Activated CD8-positive, alpha-beta memory T cell treated with anti-CD3 and anti-CD28 coated beads, Interleukin-2, amount 50 U/mL, for 4 hours (primary cell): ENCODE measurements around the gene VPS54.
"Not testable (repeated sequence)": the region's sequence is repeated elsewhere in the genome, so short reads cannot be mapped to it uniquely, and the experiment has no call there.

ENCODE experiments used
- DNase-seq: peaks from one replicate; pipeline ENCODE4 v3.0.0-alpha.2; 2020

Gene VPS54

DNA sequence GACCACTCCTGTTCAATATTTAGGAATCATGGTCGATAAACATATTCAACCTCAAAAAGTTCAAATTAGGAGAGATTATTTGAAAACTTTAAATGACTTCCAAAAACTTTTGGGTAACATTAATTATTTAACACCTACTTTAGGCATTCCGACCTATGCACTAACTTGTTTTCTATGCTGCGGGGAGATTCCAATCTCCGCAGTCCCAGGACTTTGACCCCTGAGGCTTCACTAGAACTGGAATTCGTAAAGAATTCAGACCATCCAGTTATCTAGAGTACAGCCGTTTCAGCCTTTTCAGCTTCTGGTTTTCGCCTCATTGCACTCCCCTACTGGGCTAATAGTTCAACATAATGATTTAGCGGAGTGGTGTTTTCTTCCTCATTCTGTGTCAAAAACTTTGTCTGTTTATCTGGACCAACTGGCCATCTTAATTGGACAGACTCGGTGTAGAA lies 26.1 kb downstream of the VPS54 start:
- not testable (repeated sequence) for DNase-seq

DNA sequence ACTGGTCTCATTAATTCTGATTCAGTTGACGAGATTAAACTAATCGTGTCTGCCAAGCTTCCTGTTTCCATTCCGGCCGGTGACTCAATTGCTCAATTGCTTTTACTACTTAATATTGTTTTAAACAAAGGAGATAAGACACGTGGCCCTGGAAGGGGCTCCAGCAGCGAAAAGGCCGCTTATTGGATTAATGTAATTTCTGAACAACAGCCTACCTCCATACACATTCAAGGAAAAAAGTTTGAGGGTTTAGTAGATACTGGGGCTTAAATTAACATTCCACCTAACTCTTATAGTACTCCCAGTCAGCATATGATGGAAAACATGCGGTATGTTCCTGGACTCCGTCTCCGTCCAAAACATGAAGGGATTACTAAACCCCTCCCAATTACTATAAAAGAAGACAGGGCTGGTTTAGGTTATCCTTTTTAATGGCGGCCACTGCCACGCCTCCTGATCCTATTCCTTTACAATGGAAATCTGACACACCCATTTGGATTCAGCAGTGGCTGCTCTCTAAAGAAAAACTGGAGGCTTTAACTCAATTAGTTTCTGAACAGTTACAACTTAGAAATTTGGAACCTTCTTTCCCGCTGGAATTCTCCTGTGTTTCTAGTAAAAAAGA lies 27.1 kb downstream of the VPS54 start:
- DNase-seq = no peak

GRCh38 chr2:63991173-63991999 lies 27.8 kb downstream of the VPS54 start:
- DNase-seq = not testable (repeated sequence)

GRCh38 chr2:63990072-63990471 lies 29.2 kb downstream of the VPS54 start:
- no peak for DNase-seq

DNA sequence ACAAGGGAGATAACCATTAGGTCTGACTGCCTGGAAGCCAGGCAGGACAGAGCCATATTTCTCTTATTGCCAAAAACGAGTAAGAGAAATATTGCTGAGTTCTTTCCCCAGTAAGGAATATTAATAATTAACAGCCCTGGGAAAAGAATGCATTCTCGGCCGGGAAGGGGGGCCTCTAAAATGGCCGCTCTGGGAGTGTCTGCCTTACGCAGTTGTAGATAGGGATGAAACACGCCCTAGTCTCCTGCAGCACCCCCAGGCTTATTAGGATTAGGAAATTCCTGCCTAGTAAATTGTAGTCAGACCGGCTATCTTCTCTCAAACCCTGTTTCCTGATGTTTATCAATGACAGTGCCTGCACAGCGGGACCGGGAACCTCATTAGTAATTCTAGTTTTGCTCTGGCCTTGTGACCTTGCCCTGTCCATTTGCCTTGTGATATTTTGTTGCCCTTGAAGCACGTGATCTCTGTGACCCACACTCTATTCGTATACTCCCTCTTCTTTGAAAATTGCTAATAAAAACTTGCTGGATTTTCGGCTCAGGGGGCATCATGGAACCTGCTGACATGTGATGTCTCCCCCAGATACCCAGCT lies 30.3 kb downstream of the VPS54 start:
- not testable (repeated sequence) for DNase-seq

DNA sequence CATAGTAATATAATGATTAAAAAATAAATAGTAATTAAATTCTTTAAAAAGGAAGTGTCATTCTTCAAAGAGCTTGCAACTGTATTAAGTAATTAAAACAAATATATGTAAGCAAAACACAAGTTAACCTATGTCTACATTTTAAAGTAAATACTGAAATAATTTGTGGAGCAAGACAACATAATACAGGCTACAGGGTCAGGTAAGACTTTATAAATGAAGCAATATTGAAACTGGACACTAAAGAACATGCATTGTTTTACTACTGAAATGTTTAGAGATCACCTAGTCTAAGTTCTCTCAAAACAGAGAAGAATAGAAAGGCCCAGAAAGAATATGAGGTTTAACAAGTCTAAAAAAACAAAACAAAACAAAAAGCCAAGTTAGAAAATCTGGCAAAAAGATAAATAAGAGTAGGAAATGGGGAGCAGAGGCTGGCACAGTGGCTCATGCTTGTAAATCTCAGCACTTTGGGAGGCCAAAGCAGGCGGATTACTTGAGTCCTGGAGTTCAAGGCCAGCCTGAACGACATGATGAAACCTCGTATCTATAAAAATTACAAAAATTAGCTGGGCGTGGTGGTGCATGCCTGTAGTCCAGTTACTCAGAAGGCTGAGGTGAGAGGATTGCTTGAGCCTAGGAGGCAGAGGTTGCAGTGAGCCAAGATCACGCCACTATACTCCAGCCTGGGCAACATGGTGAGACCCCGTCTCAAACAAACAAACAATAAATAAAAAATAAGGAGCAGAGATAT lies 34.4 kb downstream of the VPS54 start:
- DNase-seq = no peak

GRCh38 chr2:63983986-63984605 lies 35.1 kb downstream of the VPS54 start:
- DNase-seq = no peak

GRCh38 chr2:63982335-63982734 lies 36.9 kb downstream of the VPS54 start:
- DNase-seq = no peak

- no peak for DNase-seq
Measured at GRCh38 chr2:63981702-63982103, 37.5 kb downstream of the VPS54 start.

DNA sequence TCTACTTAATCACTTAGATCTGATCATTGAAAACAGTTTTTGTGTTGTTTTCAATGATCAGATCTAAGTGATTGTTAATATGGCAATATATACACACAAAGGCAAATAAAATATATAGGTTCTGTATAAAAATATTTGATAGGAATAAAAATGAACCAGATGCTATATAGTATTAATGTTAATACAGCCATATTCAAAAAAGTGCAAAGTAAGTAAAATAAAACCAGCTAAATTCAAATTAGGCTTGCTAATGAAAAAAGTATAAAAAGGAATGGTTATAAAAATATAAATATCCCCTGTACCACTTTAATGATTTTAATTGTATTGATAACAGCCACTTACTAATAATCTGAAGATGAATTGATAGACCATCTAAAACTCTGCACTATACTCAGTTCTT lies 38.4 kb downstream of the VPS54 start:
- DNase-seq = no peak

- no peak for DNase-seq
Measured at GRCh38 chr2:63977904-63978303, 41.3 kb downstream of the VPS54 start.

DNA sequence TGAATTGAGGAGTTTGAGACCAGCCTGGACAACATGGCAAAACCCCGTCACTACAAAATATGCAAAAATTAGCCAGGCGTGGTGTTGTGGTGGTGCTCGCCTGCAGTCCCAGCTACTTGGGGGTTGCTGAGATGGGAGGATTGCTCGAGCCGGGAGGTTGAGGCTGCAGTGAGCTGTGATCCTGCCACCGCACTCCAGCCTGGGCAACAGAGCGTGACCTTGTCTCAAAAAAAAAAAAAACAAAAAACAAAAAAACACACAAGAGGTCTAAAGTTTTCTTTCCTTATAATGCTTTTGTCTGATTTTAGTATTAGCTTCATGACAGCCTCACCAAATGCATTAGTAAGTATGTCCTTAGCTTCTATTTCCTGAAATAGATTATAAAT lies 43.1 kb downstream of the VPS54 start:
- no peak for DNase-seq

GRCh38 chr2:63975437-63976124 lies 43.6 kb downstream of the VPS54 start:
- DNase-seq = no peak

- not testable (repeated sequence) for DNase-seq
Measured at GRCh38 chr2:63975036-63975435, 44.2 kb downstream of the VPS54 start.

DNA sequence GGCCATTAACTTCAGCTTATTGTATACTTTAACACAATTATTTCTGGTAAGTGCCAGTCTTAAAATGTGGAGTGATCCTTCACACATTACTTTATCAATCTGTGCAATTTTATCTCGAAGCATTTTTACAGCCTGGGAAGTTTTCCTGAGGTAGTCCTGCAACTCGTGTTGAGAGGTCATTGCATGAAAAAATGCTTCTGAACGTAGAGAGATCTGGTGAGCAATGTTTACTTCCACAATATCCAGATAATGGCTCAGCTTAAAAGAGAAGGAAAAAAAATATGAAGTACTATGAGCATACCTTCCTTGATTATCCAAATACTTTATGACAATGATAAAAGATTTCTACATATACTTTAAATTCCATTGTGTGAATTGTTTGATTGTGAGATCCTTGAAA lies 57.0 kb downstream of the VPS54 start:
- no peak for DNase-seq

DNA sequence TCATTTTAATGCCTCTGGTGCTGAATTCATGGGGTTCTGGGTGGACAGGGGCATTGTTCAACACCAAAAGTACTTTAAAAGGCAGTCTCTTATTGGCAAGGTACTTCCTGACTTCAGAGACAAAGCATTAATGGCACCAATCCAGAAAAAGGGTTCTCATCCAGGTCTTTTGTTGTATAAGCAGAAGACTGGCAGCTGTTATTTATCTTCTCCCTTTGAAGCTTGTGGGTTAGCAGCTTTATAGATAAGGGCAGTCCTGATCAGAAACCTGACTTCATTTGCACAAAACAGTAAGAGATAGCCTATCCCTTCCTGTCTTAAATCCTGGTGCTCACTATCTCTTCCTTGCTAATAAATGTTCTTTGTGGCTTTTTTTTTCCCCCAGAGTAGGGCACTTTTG lies 68.8 kb downstream of the VPS54 start:
- DNase-seq = no peak

DNA sequence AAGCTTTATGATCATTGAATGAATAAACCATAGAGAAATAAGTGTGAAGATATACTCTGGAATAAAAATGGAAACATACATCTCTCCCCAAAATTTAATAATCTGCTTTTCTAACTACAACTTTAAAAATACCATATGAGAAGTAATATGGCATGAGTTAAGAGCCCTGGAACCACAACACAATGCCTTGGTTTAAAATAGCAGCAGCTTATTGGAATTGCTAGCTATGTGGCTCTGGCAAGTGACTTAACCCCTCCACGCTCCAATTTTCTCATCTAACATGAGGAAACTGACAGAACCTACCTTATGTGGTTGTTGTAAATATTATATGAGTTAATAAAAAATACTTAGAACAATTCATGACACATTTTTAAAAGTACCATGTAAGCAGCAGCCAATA lies 76.4 kb downstream of the VPS54 start:
- DNase-seq = no peak

- not testable (repeated sequence) for DNase-seq
Measured at GRCh38 chr2:63932104-63932503, 87.1 kb downstream of the VPS54 start.

GRCh38 chr2:63926815-63927214 lies 92.4 kb downstream of the VPS54 start:
- no peak for DNase-seq

DNA sequence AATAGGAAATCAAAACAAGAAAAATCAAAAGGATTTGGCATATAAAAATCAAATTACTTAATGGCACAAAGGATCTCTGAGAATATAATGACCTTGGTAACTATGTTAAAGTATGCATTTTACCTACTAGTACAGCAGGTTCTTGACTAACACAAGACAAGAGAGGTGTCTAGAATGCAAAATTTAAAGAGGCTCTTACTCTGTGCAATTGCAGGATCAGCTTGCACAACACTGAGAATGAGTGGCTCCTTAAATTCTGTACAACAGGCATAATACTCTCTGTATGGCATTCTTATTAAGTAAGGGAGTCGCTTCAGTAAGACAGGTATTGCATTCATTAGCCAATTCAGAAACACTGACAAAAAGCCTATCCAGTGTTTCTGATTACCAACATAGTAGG lies 104.9 kb downstream of the VPS54 start:
- no peak for DNase-seq

DNA sequence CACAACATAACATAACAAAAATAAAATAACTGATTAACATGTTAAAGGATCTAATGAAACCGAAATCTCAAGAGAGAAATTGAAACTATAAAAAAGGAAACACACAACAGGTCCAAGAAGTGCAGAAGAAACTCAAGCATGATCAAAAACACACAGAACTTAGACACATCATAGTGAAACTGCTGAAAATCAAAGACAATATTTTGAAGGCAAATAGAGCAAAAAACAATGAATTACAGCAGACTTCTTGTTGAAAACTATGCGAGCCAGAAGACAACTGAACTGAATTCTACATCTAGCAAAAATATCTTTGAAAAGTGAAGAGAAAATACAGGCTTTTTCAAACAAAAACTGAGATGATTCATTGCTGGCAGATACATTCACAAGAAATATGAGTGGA lies 116.2 kb downstream of the VPS54 start:
- no peak for DNase-seq

- no peak for DNase-seq
Measured at GRCh38 chr2:63902149-63902548, 117.1 kb downstream of the VPS54 start.
